Thymus (tissue), 11 donors: ENCODE results near the gene ADGRB2. TPM values are rescaled to one million over a fixed set of nuclear protein-coding genes. Genes with fewer than 3 reads are reported as not detected.

Experiments used
- DNase-seq, 9 donors: peaks; one replicate each; pipeline ENCODE4 v3.0.0-alpha.2; 2013; ENCODE audit warnings: low spot score in 9 of 9, low read depth in 6 of 9, missing footprints in 1 of 9
- H3K27ac ChIP-seq, 2 donors: one replicate each; pipeline ENCODE4 v1.5.1; 2013; ENCODE audit warnings: control low read depth in 1 of 2, low read depth in 1 of 2, low read length in 1 of 2, mild to moderate bottlenecking in 1 of 2, moderate library complexity in 1 of 2
- H3K27me3 ChIP-seq, 2 donors: one replicate each; pipeline ENCODE4 v1.5.1; 2013; ENCODE audit warnings: low read length in 1 of 2; ENCODE audit not compliant: control insufficient read depth in 2 of 2, insufficient read depth in 1 of 2
- H3K36me3 ChIP-seq, 2 donors: one replicate each; pipeline ENCODE4 v1.5.1; 2013; ENCODE audit warnings: low read length in 1 of 2, mild to moderate bottlenecking in 1 of 2, moderate library complexity in 1 of 2; ENCODE audit not compliant: control insufficient read depth in 2 of 2, insufficient read depth in 2 of 2
- H3K4me1 ChIP-seq, 2 donors: one replicate each; pipeline ENCODE4 v1.5.1; 2013; ENCODE audit warnings: low read length in 2 of 2; ENCODE audit not compliant: control insufficient read depth in 2 of 2, insufficient read depth in 2 of 2
- H3K4me3 ChIP-seq, 2 donors: one replicate each; pipeline ENCODE4 v1.5.1; 2013; ENCODE audit warnings: low read length in 2 of 2, control low read depth in 1 of 2, mild to moderate bottlenecking in 1 of 2
- H3K9me3 ChIP-seq, 2 donors: one replicate each; pipeline ENCODE4 v1.5.1; 2013; ENCODE audit warnings: low read length in 1 of 2, mild to moderate bottlenecking in 1 of 2; ENCODE audit not compliant: control insufficient read depth in 2 of 2, insufficient read depth in 1 of 2
- whole genome bisulfite sequencing: extraction: QIAGEN DNeasy Blood & Tissue Kit; methylation state at CpG from one replicate; pipeline ENCODE4 v1.1.7; 2013; 5-methylcytosine and 5-hydroxymethylcytosine counted together
- polyA plus RNA-seq: library from polyadenylated mRNA; stranded (reverse); fragments of 200-250 nt; gene quantifications from one replicate; pipeline ENCODE4 v1.2.3, GENCODE V29; 2013
- total RNA-seq: library from RNA; stranded (reverse); fragments of 120-200 nt; gene quantifications from one replicate; pipeline ENCODE4 v1.2.4, GENCODE V29; 2013
- donor health status: healthy.

The ADGRB2 gene
- total and polyA plus RNA-seq, 2 donors: 6.0 to 24.4 TPM

DNA sequence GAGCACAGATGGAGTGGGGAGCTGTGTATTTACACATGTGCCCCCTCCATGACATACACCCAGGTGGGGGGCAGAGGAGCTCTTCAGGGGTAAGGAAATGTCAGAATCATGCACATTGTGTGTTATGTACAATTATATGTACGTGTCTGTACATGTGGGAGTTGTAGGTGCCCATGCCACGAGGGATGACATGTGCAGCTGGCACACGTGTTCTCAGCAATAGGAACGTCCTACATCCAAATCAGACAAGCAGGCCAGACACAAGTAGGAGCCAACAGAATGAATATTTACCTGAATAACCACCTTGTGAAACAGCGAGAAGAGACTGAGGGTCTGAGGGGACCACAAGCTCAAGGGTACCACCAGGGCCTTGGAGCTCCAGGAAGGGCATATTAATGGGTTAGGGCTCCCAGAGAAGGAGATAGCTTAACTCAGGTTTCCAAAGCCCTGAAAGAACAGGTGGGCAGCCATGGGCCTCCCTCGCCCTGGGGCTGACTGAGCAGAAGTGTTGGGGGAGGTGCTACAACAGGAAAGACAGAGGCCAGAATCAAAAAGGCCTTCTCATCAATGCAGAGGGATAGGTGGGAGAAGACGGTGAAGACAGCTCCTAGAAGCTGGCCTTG, 63.6 kb downstream of the ADGRB2 start:
- 84% methylated on average over 7 of the region's 7 CpGs for WGBS
- H3K36me3 ChIP-seq: no peaks in the 10 kb centered on the region
- H3K4me1 ChIP-seq: peaks cover 0 to 18% of the 10 kb centered on the region in 2 donors
- H3K27ac ChIP-seq: no peak overlapping the region
- peaks cover 26 to 44% of the 10 kb centered on the region in 2 donors for H3K27me3 ChIP-seq
- no peak for DNase-seq
- no peaks in the 10 kb centered on the region for H3K9me3 ChIP-seq
- no peak overlapping the region for H3K4me3 ChIP-seq

DNA sequence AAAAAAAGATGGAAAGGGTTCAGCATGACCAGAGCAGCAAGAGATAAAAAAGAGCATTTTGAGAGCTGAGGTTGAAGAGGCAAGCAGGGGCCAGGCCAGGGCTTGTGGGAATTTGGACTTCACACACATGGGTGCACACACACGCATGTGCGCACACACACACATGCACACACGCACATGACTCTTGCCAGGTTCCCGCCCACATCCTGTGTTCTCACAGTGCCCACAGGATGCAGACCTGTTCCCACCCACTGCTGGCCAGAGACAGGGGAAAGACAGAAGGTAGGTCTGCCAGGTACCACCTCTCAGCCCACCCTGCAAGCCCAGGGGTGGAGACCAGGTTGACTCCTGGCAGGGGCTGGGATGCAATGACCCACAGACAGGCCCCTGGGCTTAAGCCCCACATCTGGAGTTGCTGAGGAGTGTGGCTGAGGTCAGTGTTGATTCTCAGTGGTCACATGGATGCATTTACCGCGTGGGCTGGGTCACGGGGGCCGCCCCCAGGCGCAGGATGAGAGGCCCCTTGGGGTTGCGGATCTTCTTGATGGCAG, 64.7 kb downstream of the ADGRB2 start:
- peaks cover 17 to 33% of the 10 kb centered on the region in 2 donors for H3K27me3 ChIP-seq
- no peak overlapping the region for H3K4me3 ChIP-seq
- peaks cover 0 to 6% of the 10 kb centered on the region in 2 donors for H3K4me1 ChIP-seq
- 80% methylated on average over 10 of the region's 10 CpGs for WGBS
- no peaks in the 10 kb centered on the region for H3K9me3 ChIP-seq
- no peaks in the 10 kb centered on the region for H3K36me3 ChIP-seq
- no peak overlapping the region for H3K27ac ChIP-seq
- DNase-seq: peak in 2 of 9 donors; percentile 20 to 27

DNA sequence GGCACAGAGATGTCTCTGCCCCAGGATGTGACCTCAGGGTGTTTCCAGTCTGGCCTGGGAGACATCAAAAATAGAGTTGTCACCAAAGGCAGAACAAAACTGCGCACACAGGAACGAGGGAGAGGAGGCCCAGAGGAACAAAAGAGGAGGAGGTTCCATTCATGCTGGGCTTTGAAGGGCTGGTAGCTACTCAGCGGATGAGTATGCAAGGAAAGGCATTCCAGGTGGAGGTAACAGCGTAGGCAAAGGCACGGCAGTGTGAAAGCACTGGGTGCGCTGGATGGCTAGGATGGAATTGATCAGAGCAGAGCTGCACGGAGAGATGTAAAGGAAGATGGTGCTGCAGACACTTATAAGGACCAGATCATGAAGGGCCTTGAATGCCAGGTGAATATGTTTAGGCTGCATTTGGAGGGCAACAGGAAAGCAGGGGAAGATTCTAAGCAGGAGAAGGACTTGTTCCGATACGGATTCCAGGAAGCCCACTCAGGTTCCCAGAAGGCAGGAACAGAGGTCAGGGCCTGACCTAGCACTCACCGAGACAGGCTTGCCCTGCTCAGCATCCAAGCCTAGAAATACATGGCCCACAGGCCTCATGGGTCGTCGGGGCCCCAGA, 66.7 kb downstream of the ADGRB2 start:
- no peak for DNase-seq
- H3K36me3 ChIP-seq: no peaks in the 10 kb centered on the region
- H3K27ac ChIP-seq: no peak overlapping the region
- H3K4me1 ChIP-seq: peaks cover 0 to 5% of the 10 kb centered on the region in 2 donors
- WGBS: 96% methylated on average over 12 of the region's 12 CpGs
- peaks cover 2 to 13% of the 10 kb centered on the region in 2 donors for H3K27me3 ChIP-seq
- no peaks in the 10 kb centered on the region for H3K9me3 ChIP-seq
- H3K4me3 ChIP-seq: no peak overlapping the region

DNA sequence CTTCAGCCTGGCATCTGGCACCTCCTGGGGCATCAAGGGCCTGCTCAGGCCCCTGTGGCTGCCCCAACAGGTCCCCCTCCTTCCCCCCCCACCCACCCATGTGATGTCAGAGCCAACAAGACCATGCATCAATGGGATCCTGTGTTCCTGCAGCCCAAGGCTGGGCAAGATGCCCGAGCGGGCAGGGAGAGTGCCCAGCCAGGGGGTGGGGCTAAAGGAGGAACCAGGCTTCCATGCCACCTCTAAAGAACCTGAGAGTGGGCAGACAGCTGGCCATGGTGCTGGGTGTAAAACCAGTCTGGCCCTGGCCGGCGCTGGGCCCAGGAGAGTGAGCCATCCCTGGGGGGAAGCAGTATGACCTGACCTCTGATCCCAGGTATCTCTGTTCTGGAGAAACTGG, 67.9 kb downstream of the ADGRB2 start:
- Histone ChIP-seq H3K36me3 (no peaks in the 10 kb centered on the region), H3K4me3 (no peak overlapping the region), H3K27me3 (peaks cover 0 to 3% of the 10 kb centered on the region in 2 donors), H3K9me3 (no peaks in the 10 kb centered on the region), H3K27ac (no peak overlapping the region), H3K4me1 (peaks cover 0 to 5% of the 10 kb centered on the region in 2 donors)
- no peak for DNase-seq
- WGBS: 98% methylated on average over 4 of the region's 4 CpGs

DNA sequence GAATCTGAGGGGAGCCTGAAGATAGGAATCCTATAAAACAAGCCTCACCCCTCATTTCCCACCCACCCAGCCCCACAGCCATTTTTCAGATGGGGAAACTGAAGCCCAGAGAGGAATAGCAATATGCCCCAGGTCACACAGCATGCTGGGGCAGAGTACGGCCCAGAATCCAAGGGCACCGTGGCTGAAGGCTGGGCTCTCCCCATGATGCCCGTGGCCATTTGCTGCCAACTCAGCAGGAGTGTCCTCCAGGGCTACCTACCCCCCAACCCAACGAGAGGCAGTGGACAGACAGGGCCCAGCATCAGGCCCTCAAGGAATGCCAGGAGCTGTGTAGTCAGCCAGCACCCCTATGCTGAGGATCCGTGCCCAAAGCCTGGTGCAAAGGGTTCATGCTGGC, 68.8 kb downstream of the ADGRB2 start:
- H3K4me3 ChIP-seq: no peak overlapping the region
- H3K9me3 ChIP-seq: no peaks in the 10 kb centered on the region
- H3K4me1 ChIP-seq: peaks cover 0 to 2% of the 10 kb centered on the region in 2 donors
- no peak overlapping the region for H3K27ac ChIP-seq
- H3K36me3 ChIP-seq: no peaks in the 10 kb centered on the region
- H3K27me3 ChIP-seq: peaks cover 0 to 3% of the 10 kb centered on the region in 2 donors
- 95% methylated on average over 5 of the region's 5 CpGs for WGBS
- DNase-seq: no peak

DNA sequence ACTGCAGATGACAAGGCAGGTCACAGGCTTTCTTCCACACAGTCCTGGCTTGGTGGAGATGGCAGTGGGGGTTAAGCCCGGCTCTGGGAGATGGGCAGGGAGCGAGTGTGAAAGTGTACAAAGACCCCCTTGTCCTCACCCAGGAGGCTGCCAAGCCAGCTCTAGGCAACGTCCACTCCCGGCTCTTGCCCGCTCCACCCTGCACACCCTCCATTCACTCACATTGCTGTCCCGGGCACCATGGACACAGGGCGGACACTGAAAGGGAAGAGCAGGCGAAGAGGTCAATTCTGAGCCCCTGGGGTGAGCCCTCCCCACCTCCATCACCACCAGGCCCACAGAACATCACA, 69.2 kb downstream of the ADGRB2 start:
- Histone ChIP-seq H3K36me3 (no peaks in the 10 kb centered on the region), H3K4me3 (no peak overlapping the region), H3K9me3 (no peaks in the 10 kb centered on the region), H3K27ac (no peak overlapping the region), H3K4me1 (no peaks in the 10 kb centered on the region), H3K27me3 (peaks cover 0 to 3% of the 10 kb centered on the region in 2 donors)
- 98% methylated on average over 8 of the region's 8 CpGs for WGBS
- no peak for DNase-seq

DNA sequence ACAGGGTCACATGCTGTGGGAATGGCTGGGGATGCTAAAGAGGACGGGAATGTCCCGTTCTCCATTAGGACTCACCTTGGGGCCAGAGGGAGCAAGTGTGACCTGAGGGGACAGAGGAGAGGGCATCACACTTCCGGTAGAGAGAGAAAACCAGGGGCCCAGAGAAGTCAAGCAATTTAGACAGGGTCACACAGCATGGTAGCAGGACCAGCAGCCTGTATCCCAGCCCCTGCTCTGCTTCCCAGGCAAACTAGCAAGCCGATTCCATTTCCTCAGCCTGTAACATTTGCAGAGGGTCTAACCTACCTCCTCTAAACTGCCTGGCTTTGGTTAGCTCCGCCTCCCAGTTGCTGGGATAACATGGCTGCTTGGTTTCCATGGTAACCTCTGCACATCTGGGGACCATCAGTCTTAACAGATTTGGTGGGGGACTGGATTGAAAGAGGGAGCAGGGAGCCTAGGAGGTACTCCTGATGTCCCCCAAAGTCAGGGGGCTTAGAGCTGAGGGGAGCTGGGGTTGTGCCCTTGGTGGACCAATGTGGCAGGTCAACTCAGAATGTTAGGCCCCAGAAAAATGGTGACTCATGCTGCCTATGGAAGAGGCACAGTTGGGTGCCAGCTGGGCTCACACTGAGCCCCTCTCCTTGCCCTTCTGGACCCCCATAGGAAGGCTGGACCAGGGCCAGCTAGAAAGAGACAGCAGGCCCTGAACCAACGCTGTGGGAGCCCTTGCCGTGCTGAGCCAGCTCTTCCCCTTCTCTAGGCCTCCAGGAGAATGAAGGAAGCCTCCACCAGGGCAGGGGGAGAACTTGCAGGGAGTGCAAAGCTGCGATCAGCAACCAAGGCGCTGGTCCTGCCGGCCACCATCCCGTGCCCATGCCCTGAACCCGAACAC, 69.8 kb downstream of the ADGRB2 start:
- no peaks in the 10 kb centered on the region for H3K4me1 ChIP-seq
- H3K4me3 ChIP-seq: no peak overlapping the region
- no peaks in the 10 kb centered on the region for H3K36me3 ChIP-seq
- H3K27me3 ChIP-seq: peaks cover 0 to 3% of the 10 kb centered on the region in 2 donors
- H3K9me3 ChIP-seq: no peaks in the 10 kb centered on the region
- DNase-seq: no peak
- 94% methylated on average over 12 of the region's 12 CpGs for WGBS
- H3K27ac ChIP-seq: no peak overlapping the region

DNA sequence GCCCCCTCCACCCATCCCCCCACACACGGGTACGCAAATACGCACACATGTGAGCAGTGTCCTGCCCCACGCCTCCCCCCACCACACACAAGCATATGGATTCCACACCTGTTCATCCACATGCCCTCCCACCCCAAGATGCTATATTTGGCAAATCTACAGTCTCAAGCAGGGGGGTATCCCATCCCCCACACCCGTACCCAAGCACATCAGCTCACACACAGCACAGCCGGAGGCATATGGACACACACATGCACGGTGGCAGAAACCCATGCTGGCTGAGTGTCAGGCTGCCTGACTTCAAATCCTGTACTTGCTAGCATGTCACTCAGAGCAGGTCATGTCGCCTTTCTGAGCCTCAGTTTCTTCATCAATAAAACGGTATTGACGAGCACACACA, 70.9 kb downstream of the ADGRB2 start:
- Histone ChIP-seq H3K4me1 (no peaks in the 10 kb centered on the region), H3K4me3 (no peak overlapping the region), H3K27ac (no peak overlapping the region), H3K36me3 (no peaks in the 10 kb centered on the region), H3K27me3 (peaks cover 0 to 6% of the 10 kb centered on the region in 2 donors), H3K9me3 (no peaks in the 10 kb centered on the region)
- DNase-seq: no peak
- WGBS: 93% methylated on average over 10 of the region's 10 CpGs

DNA sequence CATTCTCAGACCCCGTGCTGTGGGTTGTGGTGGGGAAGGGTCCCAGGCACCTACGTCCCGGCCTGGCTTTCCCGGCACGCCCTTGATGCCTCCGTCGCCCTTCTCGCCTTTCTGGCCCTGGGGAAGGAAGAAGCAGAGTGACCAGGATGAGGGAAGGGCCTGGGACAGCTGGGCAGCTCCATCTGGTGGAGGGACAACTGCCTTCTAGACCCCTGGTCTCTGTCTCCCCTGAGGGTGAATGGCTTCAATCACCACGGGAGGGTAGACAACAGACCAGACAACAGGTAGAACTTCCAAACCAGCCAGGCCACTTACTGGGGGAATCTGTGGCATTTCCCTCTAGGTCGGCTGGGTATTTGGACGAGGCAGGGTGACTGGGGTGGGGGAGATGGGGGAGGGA, 72.2 kb downstream of the ADGRB2 start:
- H3K4me3 ChIP-seq: no peak overlapping the region
- no peak for DNase-seq
- peaks cover 0 to 3% of the 10 kb centered on the region in 2 donors for H3K27me3 ChIP-seq
- no peaks in the 10 kb centered on the region for H3K9me3 ChIP-seq
- H3K27ac ChIP-seq: no peak overlapping the region
- H3K4me1 ChIP-seq: no peaks in the 10 kb centered on the region
- H3K36me3 ChIP-seq: no peaks in the 10 kb centered on the region
- WGBS: 94% methylated on average over 11 of the region's 11 CpGs
